ENCODE measurements around the gene RXFP4. TPM values are rescaled to one million over a fixed set of nuclear protein-coding genes. Genes with fewer than 3 reads are reported as not detected.

Gene RXFP4
- total RNA-seq, 1 donor from 2014 or later, result not detected

DNA sequence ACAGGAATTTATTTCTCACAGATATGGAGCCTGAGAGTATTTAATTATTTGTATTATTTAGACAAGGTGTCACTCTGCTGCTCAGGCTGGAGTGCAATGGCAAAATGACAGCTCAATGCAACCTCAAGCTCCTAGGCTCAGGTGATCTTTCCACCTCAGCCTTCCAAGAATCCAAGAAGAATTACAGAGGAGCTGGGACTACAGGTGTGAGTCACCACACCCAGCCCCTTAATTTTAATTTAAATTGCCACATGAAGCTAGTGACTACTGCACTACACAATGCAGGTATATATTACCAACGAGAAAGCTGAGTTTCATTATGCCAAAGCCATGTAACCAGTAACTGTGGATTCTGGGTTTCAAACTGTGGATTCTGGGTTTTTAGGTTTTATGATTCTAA lies 9.4 kb upstream of the RXFP4 start:
- H3K4me1 ChIP-seq, result peaks cover 18 to 31% of the 10 kb centered on the region in 2 donors
- peak overlapping the region in 1 of 2 donors; percentile 22 for H3K27ac ChIP-seq
- peak overlapping the region; percentile 17 to 82 for H3K4me3 ChIP-seq
- no peak for DNase-seq (ENCODE audit: low spot score in 2 of 2)
- no peaks in the 10 kb centered on the region for H3K27me3 ChIP-seq
- H3K36me3 ChIP-seq, result peaks cover 48 to 57% of the 10 kb centered on the region in 2 donors
- no peaks in the 10 kb centered on the region for H3K9me3 ChIP-seq
- TF ChIP-seq, protein P1, sequence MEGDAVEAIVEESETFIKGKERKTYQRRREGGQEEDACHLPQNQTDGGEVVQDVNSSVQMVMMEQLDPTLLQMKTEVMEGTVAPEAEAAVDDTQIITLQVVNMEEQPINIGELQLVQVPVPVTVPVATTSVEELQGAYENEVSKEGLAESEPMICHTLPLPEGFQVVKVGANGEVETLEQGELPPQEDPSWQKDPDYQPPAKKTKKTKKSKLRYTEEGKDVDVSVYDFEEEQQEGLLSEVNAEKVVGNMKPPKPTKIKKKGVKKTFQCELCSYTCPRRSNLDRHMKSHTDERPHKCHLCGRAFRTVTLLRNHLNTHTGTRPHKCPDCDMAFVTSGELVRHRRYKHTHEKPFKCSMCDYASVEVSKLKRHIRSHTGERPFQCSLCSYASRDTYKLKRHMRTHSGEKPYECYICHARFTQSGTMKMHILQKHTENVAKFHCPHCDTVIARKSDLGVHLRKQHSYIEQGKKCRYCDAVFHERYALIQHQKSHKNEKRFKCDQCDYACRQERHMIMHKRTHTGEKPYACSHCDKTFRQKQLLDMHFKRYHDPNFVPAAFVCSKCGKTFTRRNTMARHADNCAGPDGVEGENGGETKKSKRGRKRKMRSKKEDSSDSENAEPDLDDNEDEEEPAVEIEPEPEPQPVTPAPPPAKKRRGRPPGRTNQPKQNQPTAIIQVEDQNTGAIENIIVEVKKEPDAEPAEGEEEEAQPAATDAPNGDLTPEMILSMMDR (IDR thresholded peaks at IDR 0.05), result no peak
- intact Hi-C loops (cut with DNase I), result loop anchor here (10.0 kb wide), 1 partner anchor 123 kb away; the partner anchor contains the start of genes LAMTOR2 and UBQLN4

GRCh38 chr1:155932487-155932886 lies 9.0 kb upstream of the RXFP4 start:
- no peaks in the 10 kb centered on the region for H3K9me3 ChIP-seq
- intact Hi-C loops (cut with DNase I), result loop anchor here (10.0 kb wide), 1 partner anchor 122 kb away; the partner anchor contains the start of genes LAMTOR2 and UBQLN4
- peaks cover 44 to 53% of the 10 kb centered on the region in 2 donors for H3K36me3 ChIP-seq
- no peaks in the 10 kb centered on the region for H3K27me3 ChIP-seq
- TF ChIP-seq, protein P1 (IDR thresholded peaks at IDR 0.05), result no peak
- H3K4me1 ChIP-seq, result peaks cover 18 to 31% of the 10 kb centered on the region in 2 donors
- H3K27ac ChIP-seq, result peak overlapping the region in 1 of 2 donors; percentile 90
- H3K4me3 ChIP-seq, result peak overlapping the region in 1 of 2 donors; percentile 82
- DNase-seq (ENCODE audit: low spot score in 2 of 2), result no peak

DNA sequence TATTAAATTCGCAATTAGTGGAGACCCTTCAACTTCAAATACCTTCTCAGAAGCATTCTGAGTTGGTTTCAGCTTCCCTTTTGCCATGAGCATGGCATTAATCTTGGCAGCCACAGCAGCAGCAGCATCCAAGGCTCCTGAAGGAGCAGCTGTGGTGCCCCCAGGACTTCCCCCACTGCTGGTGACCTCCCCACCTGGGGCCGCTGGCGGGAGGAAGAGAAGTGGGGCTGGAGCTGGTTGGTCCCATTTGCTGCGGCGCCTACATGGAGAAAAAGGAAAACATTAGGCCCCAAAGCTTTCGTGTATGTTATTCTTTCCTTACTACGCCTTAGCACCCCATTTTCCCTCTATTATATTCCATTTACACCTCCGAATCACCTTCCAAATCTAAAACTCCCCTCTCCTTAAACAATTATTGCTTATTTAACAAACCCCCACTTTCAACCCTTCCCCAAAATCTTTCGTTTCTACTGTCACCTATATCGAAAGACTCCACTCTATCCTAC lies 7.8 kb upstream of the RXFP4 start:
- peak overlapping the region; percentile 90 to 94 for H3K27ac ChIP-seq
- DNase-seq (ENCODE audit: low spot score in 2 of 2), result no peak
- no peaks in the 10 kb centered on the region for H3K27me3 ChIP-seq
- H3K36me3 ChIP-seq, result peaks cover 34 to 41% of the 10 kb centered on the region in 2 donors
- H3K9me3 ChIP-seq, result no peaks in the 10 kb centered on the region
- peaks cover 18 to 35% of the 10 kb centered on the region in 2 donors for H3K4me1 ChIP-seq
- TF ChIP-seq, protein P1 (IDR thresholded peaks at IDR 0.05), result no peak
- peak overlapping the region; percentile 74 to 82 for H3K4me3 ChIP-seq
- intact Hi-C loops (cut with DNase I), result loop anchor here (1.0 to 10.0 kb wide), 3 partner anchors 22 to 121 kb away; partner anchors contain the start of genes LAMTOR2, RIT1 and UBQLN4

DNA sequence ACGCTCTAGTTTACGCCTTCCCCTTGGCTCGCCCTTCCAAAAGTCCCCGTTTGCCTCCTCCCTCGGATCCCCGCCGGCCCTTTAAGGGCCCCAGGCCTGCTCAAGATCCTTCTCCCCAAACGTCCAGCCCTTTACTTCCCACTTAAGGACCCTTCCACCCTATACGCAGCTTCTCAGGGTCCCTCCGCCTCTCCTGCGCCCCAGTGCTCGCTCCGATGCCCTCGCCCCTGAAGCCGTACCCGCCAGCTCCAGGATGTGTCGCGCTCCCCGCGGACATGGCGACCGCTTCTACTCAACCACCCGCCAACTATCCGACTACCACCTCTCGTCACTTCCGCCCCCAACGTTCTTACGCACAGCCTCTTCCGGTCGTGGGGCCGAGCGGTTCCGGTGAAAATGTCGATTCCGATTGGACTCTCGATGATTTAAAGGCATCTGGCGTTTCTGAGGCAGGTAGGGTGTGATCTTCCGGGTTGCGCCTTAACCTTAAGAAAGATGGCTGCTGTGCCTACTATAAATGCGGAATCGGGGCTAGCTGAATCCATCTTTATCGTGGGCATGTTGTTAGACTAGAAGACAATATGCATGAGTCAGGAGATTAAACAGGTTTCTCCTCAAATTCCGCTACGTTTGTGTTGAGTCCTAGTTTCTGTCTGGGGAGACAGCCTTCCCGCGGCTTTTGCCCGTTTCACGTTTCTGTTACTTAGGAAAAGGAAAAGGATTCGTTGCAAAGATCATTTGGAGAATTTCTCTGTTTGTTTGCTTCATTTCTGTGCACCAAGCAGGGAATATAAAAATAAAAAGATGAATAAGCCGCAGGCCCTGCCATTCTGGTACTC lies 7.1 kb upstream of the RXFP4 start, which contains the start of gene KHDC4:
Gene KHDC4, minus strand, starts transcription at position 317 of the 839 bp plus-strand sequence. Its CDS starts 40 bp downstream, at position 277.
- no peaks in the 10 kb centered on the region for H3K27me3 ChIP-seq
- TF ChIP-seq, protein P1 (IDR thresholded peaks at IDR 0.05), result peak; percentile 20 to 35 (median 35)
- peak within 1 kb of the TSS; percentile 90 to 94 for H3K27ac ChIP-seq
- peaks cover 27 to 35% of the 10 kb centered on the region in 2 donors for H3K36me3 ChIP-seq
- peak; percentile 91 to 98 for DNase-seq (ENCODE audit: low spot score in 2 of 2)
- peaks cover 18 to 42% of the 10 kb centered on the region in 2 donors for H3K4me1 ChIP-seq
- intact Hi-C loops (cut with DNase I), result loop anchor here (1.0 to 10.0 kb wide), 3 partner anchors 23 to 120 kb away; partner anchors contain the start of genes LAMTOR2, RIT1 and UBQLN4
- H3K9me3 ChIP-seq, result no peaks in the 10 kb centered on the region
- H3K4me3 ChIP-seq, result peak within 1 kb of the TSS; percentile 74 to 82

DNA sequence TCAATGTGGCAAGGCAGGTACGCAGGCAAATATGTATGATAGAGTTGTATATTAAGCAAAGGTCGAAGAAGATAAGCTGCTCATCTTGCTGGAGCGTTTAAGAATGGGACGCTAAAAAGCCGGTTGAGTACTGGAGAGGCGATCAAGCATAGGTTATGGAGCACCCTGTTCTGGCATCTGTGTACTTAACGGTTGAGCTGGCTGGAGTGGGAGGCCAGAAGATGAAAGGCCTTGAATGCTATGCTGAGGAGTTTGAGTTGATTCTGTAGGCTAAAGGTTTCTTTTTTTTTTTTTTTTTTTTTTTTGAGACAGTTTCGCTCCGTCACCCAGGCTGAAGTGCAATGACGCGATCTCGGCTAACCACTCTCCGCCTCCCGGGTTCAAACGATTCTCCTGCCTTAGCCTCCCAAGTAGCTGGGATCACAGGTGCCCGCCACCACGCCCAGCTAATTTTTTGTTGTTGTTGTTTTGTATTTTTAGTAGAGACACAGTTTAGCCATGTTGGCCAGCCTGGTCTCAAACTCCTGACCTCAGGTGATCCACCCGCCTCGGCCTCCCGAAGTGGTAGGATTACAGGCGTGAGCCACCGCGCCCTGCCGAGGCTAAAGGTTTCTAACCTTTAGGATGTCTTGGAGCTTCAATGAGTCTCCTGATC lies 6.4 kb upstream of the RXFP4 start:
- intact Hi-C loops (cut with DNase I), result loop anchor here (1.0 to 10.0 kb wide), 3 partner anchors 24 to 120 kb away; partner anchors contain the start of genes LAMTOR2, RIT1 and UBQLN4
- Histone ChIP-seq H3K4me3 (peak overlapping the region; percentile 74 to 82), H3K27me3 (no peaks in the 10 kb centered on the region), H3K36me3 (peaks cover 20 to 27% of the 10 kb centered on the region in 2 donors), H3K27ac (peak overlapping the region; percentile 80 to 94), H3K9me3 (no peaks in the 10 kb centered on the region), H3K4me1 (peaks cover 20 to 49% of the 10 kb centered on the region in 2 donors)
- no peak for DNase-seq (ENCODE audit: low spot score in 2 of 2)
- TF ChIP-seq, protein P1 (IDR thresholded peaks at IDR 0.05), result no peak

Data from ascending aorta (tissue), 2 donors.